ENCODE results near the gene TNNT3.

- TF ChIP-seq, protein P1, sequence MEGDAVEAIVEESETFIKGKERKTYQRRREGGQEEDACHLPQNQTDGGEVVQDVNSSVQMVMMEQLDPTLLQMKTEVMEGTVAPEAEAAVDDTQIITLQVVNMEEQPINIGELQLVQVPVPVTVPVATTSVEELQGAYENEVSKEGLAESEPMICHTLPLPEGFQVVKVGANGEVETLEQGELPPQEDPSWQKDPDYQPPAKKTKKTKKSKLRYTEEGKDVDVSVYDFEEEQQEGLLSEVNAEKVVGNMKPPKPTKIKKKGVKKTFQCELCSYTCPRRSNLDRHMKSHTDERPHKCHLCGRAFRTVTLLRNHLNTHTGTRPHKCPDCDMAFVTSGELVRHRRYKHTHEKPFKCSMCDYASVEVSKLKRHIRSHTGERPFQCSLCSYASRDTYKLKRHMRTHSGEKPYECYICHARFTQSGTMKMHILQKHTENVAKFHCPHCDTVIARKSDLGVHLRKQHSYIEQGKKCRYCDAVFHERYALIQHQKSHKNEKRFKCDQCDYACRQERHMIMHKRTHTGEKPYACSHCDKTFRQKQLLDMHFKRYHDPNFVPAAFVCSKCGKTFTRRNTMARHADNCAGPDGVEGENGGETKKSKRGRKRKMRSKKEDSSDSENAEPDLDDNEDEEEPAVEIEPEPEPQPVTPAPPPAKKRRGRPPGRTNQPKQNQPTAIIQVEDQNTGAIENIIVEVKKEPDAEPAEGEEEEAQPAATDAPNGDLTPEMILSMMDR (IDR thresholded peaks at IDR 0.05; ENCODE audit: insufficient read depth, low read length, poor library complexity, severe bottlenecking): no peak
- TF ChIP-seq EZH2phosphoT487 (conservative IDR thresholded peaks at IDR 0.05; ENCODE audit: low read length): no peak
These were observed 40.3 kb downstream of the TNNT3 start for GRCh38 chr11:1959786-1960185.

All from SU-DHL-6 (cell line).